Left renal cortex interstitium (tissue), 4 donors: ENCODE data around the gene COPS8. TPM values are rescaled to one million over a fixed set of nuclear protein-coding genes. Genes with fewer than 3 reads are reported as not detected.

Experiments used
- DNase-seq, 4 donors: peaks; one replicate each; pipeline ENCODE4 v3.0.0-alpha.2; 2013; ENCODE audit warnings: low read depth in 4 of 4, low spot score in 2 of 4, missing footprints in 1 of 4
- polyA plus RNA-seq, 4 donors: library from polyadenylated mRNA; unstranded; fragments of 120-200 nt; gene quantifications; one replicate each; pipeline ENCODE4 v1.2.1, GENCODE V29; 2013; ENCODE audit not compliant: insufficient read length in 4 of 4

COPS8 gene
- polyA plus RNA-seq = 10 to 100 TPM; 76.9 to 94.0 (median 88.3) TPM

- DNase-seq = peak; percentile 75 to 89 (median 83)
Observed at GRCh38 chr2:237085248-237086221, at the start of gene COPS8. Gene COPS8, plus strand, starts transcription at chr2:237085889. Its CDS starts 76 bp downstream, at chr2:237085965.

- DNase-seq = no peak
Observed at GRCh38 chr2:237039301-237040031, 46.2 kb upstream of the COPS8 start.

DNA sequence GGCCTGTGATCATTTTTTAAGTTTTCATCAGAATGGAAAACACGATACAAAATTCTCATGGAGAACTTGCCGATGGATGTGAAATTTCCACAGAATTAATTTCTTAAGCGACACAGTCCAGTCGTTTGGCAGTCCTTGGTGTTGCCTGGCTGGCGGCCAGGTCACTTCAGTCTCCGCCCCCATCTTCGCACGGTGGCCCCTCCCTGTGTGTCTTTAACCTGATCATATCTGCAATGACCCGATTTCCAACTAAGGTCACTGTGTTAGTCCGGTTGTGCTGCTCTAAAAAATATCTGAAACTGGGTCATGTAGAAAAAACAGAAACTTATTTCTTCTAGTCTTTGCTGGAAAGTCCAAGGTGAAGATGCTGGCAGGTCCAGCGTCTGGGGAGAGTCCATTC lies 44.5 kb upstream of the COPS8 start:
- no peak for DNase-seq

GRCh38 chr2:237042101-237042500 lies 43.6 kb upstream of the COPS8 start:
- no peak for DNase-seq

DNA sequence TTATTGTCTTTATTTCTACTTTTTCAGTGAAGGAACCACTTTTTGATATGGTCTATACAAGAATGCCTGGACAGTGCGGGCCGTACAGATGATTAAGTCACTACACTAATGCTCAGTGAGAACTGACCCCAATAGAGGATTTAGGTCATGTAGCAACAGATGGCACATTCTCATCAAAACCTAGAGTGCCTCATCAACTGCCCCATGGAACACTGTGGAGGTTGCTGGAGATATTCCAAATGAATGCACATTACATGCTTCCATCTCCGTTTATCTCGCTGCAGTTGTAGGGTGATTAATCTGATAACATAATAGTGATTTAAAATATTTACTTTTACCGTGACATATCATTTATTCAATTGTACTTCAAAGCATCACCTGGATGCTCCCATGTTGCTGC lies 41.8 kb upstream of the COPS8 start:
- DNase-seq = no peak

GRCh38 chr2:237044281-237044680 lies 41.4 kb upstream of the COPS8 start:
- no peak for DNase-seq

DNA sequence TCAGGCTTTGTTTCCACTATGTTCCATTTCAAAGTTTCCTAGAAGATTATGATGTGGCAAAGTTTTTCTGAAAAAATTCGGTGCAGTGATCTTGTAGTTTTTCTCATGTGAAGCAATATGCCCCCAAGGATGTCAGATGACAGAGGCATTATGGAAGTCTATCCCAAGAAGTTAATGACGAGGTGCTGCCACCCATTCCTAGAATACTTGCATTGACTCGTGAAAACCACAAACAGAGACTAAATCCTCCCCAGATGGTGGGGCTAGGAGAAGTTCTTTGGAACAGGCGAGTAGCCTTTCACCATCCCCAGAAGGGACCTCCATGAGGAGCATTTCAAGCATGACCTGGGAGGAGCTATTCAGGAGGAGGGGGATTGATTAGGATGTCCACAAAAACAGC lies 40.2 kb upstream of the COPS8 start:
- DNase-seq = no peak

GRCh38 chr2:237048595-237048994 lies 37.1 kb upstream of the COPS8 start:
- no peak for DNase-seq

DNA sequence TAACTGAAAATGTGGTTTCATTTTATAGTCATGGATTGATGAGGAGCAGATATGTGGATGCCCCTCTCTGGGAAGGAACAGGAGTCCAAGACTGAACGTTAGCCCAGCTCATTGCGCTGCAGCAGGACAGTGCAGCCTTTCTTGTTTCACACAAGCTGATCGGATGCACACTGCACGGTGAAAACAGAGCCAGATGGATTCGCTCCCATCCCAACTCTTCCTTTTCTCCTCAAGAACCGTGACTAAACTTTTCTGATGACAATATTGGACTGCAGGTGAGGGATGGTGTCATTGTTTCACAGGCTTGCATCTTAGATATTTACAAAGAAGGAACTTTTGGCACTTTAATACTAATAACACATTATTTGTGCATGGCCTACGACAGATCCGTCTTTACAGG lies 33.8 kb upstream of the COPS8 start:
- no peak for DNase-seq

DNA sequence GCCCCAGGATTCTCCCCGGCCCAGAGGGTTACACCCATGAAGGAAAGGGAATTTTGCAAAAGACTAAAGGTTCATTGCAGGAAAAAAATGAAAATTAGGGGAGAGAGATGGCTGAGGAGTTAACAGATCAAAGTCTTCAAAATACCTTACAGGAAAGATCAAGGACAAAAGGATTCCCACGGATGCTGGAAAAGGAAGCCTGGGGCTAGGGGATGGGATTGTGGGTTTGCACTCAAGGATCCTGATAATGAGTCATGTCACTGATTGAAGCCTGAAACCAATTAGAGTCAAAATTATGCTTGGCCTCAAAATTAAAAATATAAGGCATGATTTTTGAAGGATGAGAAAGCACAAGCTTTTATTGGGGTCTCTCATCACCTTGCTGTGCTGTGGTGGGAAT lies 32.6 kb upstream of the COPS8 start:
- DNase-seq = no peak

DNA sequence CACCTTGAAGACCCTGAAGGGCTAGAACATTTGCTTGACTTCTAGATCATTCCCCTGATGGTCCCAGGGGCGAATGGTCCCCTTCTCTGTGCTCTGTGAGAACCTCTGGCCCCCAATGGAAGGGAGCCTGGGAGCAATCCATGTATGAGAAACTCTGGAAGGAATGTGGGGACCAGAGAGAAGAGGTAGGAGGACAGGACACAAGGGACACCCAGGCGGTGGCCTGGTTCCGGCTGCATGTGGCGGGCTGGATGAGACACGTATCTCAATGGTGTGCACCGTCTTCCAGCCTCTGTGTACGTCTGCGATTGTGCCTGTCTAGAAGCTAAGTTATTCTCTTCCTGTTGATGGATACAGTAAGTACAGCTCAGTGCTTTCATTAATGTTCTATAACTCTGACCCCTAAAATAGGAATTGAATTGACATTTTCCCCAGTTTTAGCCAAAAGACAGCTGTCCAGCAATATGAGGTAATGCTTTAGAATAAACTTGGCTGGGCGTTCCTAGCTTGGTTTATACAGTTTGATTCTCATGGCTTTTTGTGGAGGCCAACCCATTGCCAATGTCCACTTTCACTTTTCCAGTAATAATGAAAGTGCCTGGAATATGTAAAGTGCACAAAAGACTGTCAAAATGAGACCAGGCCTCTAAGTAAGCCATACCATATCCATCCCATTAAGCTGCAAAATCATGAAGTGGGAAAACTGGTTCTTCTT lies 30.1 kb upstream of the COPS8 start:
- no peak for DNase-seq

- DNase-seq = no peak
Observed at GRCh38 chr2:237056287-237056875, 29.3 kb upstream of the COPS8 start.

- no peak for DNase-seq
Observed at GRCh38 chr2:237057107-237057506, 28.6 kb upstream of the COPS8 start.

DNA sequence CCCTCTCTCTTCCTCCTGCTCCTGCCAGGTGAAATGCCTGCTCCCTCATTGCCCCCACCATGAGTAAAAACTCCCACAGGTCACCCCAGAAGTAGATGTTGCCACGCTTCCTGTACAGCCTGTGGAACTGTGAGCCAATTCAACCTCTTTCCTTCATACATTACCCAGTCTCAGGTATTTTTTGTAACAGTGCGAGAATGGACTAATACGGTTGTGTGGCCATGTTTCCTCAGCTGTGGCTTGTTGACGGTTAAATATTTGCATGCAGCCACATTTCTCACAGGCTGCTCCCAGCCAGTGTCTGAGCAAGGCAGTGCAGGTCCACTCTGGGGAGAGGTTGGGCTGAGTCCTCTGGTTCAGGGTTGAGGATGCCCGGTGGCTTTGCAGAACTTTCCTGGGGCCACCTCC lies 27.8 kb upstream of the COPS8 start:
- DNase-seq = no peak

DNA sequence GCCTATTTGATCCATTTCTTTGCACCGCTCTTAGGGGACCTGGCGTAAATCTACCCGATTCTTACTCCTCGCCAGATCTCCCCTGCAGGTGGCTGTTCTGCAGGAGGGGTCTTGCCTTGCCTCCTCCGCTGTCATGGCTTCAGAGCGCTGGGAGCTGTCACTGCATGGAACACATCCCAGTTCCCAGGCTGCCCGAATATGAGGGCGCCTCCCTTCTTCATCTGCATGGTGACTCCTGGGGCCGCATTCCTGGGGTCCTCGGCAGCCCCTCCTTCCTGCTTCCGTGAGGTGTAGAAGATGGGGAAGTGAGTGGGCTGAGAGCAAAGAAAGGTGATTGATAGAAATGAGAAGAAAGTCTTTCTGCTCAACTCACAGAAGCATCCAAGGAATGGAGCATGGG lies 27.3 kb upstream of the COPS8 start:
- DNase-seq = no peak

GRCh38 chr2:237059155-237059875 lies 26.4 kb upstream of the COPS8 start:
- DNase-seq = no peak

DNA sequence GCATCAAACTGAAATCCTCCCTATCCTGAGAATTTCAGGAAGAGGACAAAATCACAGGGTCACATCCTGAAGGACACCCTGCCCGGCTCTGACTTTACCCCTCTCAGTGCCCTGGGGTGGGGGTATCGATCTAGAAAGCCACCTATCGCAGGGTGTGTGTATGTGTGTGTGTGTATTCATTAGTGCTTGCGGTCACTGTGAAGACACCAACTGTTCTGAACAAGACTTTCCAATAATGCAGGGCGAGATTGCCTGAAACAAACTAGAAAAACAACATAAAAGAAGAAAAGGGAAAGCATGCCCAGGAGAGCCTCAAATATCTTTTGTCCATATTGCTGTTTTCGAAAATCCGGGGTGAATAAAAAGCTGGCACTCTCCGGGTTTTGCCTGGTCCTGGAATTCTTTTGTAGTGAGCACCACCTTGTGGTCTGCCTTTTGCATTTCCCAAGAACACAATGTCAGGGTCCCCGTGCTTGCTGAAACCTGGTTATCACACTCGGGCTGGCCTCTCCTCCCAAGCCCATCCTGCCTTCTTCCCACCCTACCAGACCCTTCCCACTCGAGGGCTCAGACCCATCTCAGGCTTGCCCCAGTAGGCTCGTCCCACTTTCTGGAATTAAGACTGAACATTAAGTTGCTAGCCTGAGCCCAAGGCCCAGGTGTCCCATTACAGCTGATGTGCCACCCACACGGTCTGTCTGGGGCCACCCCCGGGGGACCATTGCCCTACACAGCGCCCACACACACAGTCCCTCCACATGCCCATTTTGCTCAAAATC lies 25.0 kb upstream of the COPS8 start:
- peak in 1 of 4 donors; percentile 69 for DNase-seq

DNA sequence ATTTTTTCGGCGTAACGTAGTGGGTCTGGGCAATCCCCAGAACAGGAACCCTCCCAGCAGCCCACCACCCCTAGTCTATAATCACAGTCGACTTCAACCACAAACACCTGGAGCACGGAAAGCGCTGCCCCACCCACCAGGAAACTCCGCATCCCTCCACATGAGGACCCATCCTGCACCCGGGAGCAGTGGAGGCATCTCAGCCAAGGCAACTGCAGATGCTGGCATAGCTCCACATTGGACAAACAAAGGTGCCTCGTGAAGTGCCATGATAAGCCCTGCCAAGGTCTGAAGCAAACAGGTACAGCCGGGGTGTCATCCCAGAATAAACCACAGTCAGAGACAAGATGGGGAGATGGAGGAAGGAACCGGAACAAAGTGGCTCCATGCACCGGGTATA lies 24.3 kb upstream of the COPS8 start:
- no peak for DNase-seq

GRCh38 chr2:237062585-237062984 lies 23.1 kb upstream of the COPS8 start:
- no peak for DNase-seq
